ENCODE results near the gene MRPL48.
A peak's percentile ranks its signal among the peaks of the same experiment; 100 is the strongest.
"Not testable (repeated sequence)": the region's sequence is repeated elsewhere in the genome, so short reads cannot be mapped to it uniquely, and the experiment has no call there.

The MRPL48 gene

DNA sequence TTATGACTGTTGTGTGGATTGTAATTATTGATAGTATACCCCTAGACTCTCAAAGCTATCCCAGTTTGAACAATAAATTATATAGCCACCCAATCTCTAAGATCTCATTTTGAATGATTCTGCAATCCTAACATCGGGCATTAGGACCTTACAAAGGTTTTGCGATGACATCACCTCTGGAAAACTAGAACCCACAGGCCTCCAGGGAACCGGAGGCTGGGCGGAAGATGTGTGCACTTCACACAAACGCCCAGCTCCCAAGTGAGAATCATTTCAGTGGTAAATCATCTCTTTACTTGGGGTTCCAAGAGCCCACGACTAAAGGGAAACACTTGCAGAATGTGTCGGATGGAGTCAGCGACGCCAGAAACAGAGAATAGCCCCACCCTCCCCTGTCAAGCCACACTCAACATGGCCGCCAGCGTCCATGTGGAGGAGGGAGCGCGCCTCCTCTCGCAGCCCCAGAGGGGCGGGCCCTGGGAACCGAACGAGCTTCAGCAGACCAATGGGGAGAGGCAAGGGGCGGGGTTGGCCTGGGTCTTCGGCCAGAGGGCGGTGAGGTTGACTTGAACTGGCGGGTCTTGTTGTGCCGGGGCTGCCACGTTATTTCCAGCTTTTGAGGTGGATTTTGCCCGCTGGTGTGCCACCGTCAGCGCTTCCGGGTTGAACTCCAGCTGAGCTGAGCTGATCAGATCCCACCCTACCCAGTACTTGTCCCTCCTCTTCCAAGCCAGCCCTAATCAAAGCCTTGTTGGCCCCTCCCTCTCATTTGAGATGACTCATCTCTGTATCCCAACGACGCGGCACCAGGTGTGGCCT, 8.4 kb upstream of the MRPL48 start:
- DNase-seq (ENCODE audit: low read depth) = peak; percentile 99

DNA sequence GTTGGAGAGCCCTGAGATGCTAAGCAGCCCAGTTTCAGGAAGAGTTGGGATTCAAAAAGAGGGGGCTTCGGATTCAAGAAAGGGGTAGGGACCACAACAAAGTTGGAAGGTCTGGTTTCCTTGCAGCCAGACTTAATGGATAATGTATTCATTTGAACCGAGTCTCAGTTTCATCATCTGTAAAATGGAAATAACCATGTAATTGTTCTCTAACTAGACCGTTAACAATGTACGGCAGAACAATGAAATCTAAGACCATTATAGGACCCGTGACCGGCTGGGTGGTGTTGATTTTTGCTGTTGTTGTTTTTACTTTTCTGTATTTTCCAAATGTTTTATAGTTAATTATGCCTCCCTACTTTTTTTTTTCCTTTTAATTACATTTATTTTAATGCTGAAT, 6.4 kb upstream of the MRPL48 start:
- DNase-seq (ENCODE audit: low read depth) = no peak

DNA sequence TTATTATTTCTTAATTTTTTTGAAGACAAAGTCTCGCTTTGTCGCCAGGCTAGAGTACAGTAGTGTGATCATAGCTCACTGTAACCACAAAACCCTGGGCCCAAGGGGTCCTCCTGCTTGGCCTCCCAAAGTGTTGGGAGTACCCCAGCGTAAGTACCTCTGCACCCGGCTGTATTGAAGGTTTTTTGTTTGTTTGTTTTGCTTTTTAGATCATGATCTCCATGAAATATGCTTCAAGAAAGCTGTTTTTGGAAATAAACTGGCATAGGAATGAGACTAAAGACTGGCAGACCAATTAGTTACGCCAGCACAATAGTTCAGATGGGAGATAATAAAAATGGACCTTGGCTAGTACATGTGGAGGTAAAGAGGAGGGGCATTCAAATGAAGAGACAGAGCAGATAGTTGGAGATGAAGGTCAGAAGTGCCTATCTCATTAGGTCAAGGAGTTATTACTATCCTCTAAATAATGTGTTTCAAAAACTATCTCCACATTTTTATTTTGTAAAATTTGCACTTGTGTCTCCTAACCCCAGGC, 4.1 kb upstream of the MRPL48 start:
- no peak for DNase-seq (ENCODE audit: low read depth)

DNA sequence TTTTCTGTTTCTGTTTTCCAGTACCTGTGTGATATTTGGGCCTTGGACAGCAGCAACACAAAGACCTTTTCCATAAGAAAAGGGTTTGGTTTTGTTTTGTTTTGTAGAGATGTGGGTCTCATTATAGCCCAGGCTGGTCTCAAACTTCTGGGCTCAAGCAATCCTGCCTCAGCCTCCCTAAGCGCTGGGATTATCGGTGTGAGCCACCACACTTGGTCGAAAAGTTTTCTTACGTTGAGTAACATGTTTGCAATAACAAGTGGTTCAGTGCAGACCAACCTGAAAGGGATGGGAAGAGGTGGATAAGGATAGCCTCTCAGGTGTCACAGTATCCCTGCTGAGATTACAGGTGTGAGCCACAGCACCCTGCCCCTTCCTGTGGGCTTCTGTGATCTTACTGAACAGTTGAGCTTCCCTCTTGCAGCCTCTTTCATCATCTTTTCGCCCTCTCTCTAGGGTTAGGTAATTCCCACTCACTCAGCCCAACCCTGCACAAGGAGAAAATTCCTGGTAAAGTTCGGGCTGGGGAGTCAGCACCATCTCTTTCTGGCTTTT, 3.5 kb upstream of the MRPL48 start:
- DNase-seq (ENCODE audit: low read depth) = no peak

DNA sequence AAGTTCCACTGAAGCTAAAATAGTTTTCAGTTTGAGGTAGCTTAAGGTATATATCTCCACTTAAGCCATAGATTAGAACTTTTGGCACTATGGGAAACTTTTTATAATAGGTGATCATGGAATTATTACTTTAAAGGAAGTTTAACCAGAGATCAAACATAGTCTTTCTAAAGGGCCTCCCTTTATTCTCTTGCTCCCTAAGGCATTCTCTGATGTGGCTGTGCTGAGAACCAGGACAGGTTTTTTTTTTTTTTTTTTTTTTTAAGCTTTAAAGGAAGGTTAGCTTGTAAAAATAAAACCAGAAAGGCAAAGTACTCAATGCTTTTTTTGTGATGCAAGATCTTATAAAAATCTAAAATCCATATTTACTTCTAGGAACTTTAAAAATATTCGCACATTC, 2.9 kb upstream of the MRPL48 start:
- DNase-seq (ENCODE audit: low read depth) = no peak

DNA sequence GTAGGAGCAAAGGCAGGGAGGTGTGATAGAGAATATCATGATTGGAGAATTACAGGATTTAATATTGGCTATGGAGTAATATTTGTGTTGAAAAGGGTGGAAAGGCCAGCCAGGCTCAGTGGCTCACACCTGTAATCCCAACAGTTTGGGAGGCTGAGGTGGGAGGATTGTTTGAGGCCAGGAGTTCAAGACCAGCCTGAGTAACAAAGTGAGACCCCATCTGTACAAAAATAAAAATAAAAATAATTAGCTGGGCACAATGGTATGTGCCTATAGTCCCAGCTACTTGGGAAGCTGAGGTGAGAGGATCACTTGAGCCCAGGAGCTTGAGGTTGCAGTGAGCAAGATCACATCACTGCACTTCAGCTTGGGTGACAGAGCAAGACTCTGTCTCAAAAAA, 2.2 kb upstream of the MRPL48 start:
- not testable (repeated sequence) for DNase-seq (ENCODE audit: low read depth)

DNA sequence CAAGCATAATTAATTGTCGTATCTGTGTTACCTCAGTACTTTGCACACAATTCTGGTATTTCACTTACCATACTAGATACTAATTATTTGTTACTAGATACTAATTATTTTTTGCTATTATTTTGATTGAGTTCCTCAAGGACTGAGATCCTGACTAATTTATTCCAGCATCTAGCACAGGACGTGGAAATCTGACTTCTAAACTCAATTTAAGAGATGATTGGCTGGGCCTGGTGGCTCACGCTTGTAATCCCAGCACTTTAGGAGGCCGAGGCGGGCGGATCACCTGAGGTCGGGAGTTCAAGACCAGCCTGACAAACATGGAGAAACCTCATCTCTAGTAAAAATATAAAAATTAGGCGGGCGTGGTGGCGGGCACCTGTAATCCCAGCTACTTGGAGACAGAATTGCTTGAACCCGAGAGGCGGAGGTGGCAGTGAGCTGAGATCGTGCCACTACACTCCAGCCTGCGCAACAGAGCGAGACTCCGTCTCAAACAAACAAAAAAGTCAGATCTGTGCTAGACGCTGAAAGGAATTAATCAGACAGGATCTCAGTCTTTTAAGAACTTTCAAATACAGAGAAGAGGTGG, 527 bp upstream of the MRPL48 start:
- no peak for DNase-seq (ENCODE audit: low read depth)

DNA sequence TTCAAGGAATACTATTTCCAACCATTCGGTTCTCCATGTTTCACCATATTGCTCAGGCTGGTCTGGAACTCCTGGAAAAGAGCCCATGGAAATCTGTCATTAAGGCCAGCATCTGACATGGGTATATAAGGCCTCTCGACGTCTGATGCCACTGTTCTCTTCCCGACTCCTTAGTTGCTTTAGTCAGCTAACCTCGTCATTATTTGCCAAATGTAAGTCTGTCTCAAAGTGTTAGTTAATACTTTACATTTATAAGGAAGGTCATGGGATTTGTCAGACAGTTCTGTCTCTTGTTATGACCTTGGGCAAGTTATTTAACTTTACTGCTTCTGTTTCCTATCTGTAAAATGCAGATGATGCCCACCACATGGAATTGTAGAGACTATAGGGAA, 1.6 kb downstream of the MRPL48 start:
- peak; percentile 5 for DNase-seq (ENCODE audit: low read depth)

DNA sequence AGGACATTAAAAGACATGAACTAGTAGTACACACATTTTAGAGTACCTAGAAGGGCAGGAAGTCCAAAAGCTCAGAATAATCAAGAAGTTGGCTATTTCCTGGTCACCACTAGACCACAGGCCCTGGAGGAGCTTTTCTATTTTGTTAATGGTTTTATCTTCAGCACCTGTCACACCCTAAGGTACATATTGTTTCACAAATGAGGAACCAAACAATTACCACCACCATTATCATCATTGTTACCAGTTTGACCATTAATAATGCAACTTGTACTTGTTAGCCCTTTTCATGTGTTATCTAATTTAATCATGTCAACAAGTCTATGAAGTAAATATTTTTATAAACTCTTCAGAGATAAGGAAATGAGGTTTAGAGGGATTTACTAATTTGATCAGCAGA, 4.9 kb downstream of the MRPL48 start:
- no peak for DNase-seq (ENCODE audit: low read depth)

DNA sequence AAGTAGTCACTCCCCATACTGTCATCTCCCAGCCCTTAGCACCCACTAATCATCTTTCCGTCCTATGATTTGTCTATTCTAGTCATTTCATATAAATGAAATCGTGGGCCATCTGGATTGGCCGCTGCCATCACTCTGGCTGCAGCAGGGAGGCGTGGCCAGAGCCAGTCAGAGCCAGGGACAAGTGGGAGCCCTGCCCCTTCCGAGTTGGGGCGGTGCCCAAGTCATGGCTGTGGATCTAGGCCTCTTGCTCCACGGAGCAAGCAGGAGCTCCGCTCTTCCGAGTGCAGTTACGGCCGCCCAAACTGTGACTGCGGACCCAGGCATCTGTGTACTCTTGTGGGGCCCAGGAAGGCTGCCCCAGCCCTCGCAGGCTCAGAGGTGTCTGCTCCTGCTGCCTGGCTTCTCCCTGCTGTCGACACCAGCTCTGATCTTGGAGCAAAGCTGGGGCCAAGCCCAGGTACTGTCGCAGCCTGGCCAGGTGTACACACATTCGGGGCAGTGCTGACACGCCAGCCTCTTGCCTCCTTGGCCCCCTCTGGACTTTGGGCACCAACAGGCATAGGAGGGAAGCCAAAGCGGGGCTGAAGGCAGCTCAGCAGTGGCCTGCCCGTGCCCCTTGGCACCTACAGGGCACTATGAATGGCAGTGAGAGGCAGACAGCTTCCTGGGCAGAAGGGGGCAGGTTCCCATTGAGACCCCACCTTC, 8.4 kb downstream of the MRPL48 start:
- no peak for DNase-seq (ENCODE audit: low read depth)

DNA sequence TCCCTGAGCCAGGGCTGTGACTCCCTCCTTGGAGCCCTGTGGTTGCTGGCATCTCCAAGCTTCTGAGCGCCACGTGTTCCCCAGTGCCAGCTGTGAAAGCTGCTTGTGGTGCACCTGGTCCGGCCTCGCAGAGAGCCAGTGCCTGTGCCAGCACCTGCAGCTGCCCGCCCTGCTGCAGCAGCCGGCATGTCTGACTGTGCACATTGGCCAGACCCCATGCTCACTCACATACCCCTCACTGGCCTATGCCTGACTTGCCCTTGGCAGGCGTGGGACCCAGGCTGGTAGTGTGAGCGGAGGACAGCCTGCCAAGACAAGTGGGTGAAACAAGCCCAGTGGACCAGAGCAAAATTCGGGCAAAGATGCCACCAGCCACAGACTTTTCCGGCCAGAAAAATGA, 9.8 kb downstream of the MRPL48 start:
- no peak for DNase-seq (ENCODE audit: low read depth)

DNA sequence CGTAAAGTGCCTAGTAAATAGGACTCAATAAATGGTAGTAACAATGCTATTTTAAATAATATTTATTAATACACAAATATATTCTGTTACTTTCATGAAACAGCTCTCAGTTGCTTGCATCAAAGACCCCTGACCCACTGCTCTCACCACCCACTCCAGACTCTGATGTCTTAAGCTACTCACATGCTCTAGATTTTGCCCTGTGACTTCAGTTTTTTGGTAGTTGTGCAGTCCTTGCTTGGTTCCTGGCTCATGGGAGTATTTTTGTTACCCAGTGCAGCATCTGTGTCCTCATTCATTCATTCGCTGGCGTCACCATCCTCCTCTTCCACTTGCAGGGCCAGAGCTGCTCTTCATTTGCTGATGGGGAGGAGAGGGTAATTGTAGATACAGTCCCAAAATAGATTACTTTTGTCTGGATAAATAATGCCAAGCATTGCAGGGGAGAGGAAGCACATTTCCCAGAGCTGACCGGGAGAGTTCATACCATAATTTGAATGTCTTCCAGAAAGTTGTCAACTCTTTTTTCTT, 12.7 kb downstream of the MRPL48 start:
- DNase-seq (ENCODE audit: low read depth) = no peak

DNA sequence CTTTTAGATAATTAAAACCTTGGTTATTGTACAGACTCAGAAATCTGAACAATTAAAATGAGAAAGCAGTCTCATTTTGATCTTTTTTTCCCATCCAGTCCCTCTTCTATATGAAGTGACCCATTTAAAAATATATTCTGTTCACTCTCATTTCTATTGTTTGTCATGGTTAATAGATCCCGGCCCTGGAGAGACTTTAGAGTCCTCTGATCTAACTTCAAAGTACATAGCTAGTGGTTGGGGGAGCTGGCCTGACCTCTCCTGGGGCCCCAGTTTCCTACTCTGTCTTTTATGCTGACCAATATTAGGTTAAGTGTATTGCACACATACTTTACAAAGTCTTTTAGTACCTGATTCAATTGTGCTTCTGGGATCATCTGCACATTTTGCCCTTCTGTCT, 13.5 kb downstream of the MRPL48 start:
- DNase-seq (ENCODE audit: low read depth) = no peak

DNA sequence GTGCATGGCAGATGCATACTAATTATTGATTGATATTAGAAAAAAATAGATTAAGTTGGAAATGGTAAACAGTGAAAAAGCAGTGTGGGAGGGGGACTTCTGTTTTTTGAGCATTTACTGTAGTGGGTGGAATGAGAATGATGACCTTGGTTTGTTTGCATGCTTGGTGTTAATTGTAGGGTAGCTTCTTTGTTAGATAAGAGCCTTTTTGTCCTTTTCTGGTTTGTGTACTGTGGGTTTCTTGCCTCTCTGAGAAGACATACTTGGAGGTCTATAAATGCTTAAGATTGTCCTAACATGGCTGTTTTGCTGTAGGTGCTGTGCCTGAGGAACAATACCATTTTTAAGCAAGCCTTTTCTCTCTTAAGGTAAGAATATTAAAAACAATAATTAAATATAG, 17.0 kb downstream of the MRPL48 start:
- DNase-seq (ENCODE audit: low read depth) = no peak

DNA sequence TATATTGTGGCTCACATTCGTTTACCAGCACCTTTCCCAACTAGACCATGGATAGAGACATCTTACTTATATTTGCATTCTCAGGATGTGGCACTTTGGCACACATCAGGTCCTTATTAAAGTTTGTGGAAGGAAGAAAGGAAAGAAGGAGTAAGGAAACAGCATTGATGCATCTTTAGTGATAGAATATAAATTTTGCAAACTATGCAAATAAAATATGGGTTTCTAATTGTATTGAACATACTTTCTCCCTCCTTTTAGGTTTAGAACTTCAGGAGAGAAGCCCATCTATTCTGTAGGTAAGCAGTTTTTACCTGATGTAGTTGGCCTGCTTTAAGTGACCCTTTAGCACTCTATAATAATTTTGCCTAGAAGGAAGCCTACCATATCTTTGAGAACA, 20.4 kb downstream of the MRPL48 start:
- no peak for DNase-seq (ENCODE audit: low read depth)

DNA sequence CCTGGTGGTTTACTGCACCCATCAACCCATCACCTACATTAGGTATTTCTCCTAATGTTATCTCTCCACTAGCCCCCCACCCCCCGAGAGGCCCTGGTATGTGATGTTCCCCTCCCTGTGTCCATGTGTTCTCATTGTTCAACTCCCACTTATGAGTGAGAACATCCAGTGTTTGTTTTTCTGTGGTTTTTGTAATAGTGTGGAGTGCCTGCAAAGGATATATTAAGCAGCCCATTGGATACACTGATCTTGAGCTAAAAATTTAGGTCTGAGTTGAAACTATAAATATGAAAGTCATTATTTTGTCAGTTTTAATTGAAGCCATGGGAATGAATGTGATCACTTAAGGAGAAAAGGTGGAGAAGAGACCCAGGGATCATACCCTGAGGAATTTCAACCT, 23.0 kb downstream of the MRPL48 start:
- DNase-seq (ENCODE audit: low read depth) = no peak

DNA sequence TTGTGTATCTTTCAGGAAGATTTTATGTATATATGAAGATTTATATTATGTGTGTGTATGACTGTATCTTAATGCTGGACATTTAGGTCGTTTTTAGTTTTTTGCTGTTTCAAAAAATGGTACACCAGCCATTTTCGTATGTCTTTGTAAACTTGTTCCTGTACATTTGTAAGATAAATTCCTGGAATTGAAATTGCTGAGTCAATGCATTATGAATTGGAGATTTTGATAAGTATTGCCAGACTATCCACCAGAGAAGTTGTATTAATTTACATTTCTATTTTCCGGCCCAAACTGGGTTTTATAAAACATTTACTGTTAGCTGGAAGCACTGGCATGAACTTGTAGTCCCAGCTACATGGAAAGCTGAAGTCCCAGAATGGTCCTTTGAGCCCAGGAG, 24.6 kb downstream of the MRPL48 start:
- DNase-seq (ENCODE audit: low read depth) = no peak

DNA sequence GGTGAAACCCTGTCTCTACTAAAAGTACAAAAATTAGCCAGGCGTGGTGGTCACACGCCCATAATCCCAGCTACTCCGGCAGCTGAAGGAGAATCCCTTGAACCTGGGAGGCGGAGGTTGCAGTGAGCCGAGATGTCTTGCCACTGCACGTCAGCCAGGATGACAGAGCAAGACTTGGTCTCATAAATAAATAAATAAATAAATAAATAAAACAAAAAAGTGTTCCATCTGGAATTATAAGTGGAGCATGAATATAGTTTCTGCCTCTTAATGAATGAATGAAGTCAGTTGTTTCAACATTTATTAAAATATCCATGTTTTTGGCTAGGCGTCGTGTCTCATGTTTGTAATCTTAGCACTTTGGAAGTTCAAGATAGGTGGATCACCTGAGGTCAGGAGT, 27.1 kb downstream of the MRPL48 start:
- DNase-seq (ENCODE audit: low read depth) = no peak

DNA sequence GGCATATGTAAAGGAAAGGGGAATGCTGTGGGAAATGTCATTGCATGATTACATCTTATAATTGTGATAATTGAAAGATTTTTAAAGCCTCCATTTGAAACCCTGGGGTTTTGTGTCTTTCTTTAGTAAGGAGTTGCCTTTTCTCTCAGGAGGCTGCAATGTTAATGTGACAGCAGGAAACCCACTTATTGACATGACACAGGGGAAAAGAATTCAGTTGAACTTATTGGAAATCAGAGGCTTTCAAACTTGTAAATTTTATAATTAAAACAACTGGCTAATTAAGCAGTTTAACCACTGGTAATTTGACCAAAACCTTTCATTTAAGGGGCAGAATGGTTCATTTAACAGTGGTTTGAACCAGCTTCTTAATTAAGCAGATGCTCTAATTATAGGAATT, 31.2 kb downstream of the MRPL48 start:
- no peak for DNase-seq (ENCODE audit: low read depth)

DNA sequence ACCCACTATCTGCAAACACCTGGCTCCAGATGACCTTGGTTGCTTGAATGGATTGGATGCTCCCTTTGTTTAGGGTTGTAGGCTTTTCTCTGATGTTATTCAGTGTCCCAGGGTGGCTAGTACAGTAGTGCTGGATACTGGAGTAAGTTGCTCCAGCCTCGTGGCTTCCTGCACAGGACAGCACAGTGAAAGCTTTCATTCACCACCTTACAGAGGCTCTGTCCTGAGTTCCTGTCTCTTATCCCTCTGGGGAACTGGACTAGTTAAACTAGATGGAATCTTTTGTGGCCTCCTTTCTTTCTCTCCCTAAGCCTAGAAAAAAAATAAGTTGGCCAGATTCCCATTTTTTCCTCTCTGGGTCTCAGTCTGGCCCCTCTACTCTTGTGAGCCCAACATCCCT, 42.6 kb downstream of the MRPL48 start:
- DNase-seq (ENCODE audit: low read depth) = no peak

DNA sequence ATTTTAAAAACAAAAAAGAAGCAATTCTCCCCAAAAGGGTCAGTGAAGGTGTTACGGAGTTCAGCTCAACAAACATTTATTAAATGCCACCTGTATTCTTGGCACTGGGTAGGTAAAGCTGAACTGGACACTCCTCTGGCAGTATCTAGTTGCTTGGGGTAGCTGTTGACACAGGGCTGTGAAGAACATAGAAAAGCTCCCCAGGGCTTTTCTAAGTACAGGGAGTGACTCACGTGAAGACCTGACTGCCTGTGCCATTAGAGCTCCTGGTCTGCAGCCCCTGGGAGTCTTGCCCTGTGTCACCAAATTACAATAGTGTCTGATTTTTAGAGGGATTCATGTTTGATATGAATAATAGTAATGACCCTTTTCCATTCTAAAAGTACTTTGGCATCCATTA, 45.4 kb downstream of the MRPL48 start:
- no peak for DNase-seq (ENCODE audit: low read depth)

DNA sequence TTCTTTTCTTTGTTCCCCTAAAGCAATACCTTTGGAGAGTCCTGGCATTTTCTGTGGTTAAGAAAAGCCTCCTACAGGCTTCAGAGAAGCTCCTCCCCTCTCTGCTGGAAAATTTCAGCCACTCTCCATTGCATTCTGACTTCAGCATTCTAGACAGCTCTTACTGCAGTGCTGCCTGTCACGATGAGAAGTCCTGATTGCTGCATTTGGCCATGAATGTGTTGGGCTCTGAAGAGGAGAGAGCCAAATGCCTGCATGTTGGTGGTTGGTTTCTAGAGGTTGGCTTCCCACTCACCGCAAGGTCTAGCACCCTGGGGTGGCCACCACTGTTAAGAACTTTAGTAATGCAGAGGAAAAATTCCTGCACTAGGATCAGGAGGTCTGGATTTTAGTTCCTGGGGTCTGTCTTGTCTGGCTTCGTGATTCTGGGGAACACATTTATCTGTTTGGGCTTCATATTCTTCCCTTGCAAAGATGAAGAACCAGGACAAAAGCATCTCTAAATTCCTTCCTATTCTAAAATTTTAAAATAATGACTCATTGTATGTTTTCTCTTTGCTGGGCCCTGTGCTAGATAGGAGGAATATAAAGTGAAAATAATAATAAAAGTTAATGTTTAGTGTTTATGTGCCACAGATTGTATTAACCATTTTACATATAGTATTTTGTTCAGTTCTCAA, 50.9 kb downstream of the MRPL48 start:
- DNase-seq (ENCODE audit: low read depth) = no peak
